K562 (cell line): Measurements from ENCODE around the gene ARHGEF25. TPM values are rescaled to one million over a fixed set of nuclear protein-coding genes. Genes with fewer than 3 reads are reported as not detected.

Experiments
- CBFA2T3 ChIP-seq: fragments of 450-650 bp; IDR thresholded peaks from 2 replicates; pipeline ENCODE4 v1.6.1; 2017
- CREM ChIP-seq: IDR thresholded peaks from 2 replicates; pipeline ENCODE4 v1.6.1; 2014; ENCODE audit warnings: antibody characterized with exemption, low read depth
- EP400 ChIP-seq: fragments of 450-650 bp; IDR thresholded peaks from 2 replicates; pipeline ENCODE4 v1.6.1; 2017; ENCODE audit warnings: antibody characterized with exemption, mild to moderate bottlenecking, moderate library complexity
- FOXP1 ChIP-seq: sonication (generic); formaldehyde crosslinking; IDR thresholded peaks from 2 replicates; pipeline ENCODE4 v1.8.0; 2022; ENCODE audit warnings: mild to moderate bottlenecking, missing genetic modification reagents
- HMGN3 ChIP-seq: IDR thresholded peaks from 2 replicates; pipeline ENCODE4 v1.6.1; 2011; ENCODE audit warnings: borderline replicate concordance, low read depth, mild to moderate bottlenecking, mixed read lengths, low read length; ENCODE audit not compliant: insufficient read length; ENCODE audit errors: extremely low read depth
- HNRNPLL ChIP-seq: fragments of 200-400 bp; formaldehyde crosslinking; IDR thresholded peaks from 2 replicates; pipeline ENCODE4 v1.6.1; 2017; ENCODE audit warnings: low read length, low read depth, mild to moderate bottlenecking; ENCODE audit not compliant: poor library complexity, severe bottlenecking
- JUN ChIP-seq, 2 experiments: sonication (generic) in 1 of 2; formaldehyde crosslinking in 1 of 2; IDR thresholded peaks; 2 replicates each; pipeline versions ENCODE4 v1.6.1 to v1.8.0; 2012 to 2022; ENCODE audit warnings: borderline replicate concordance in 2 of 2, mild to moderate bottlenecking in 2 of 2, improper control_type of control experiment in 1 of 2, low read depth in 1 of 2, low read length in 1 of 2, missing genetic modification reagents in 1 of 2
- POLR2G ChIP-seq: fragments of 200-400 bp; formaldehyde crosslinking; IDR thresholded peaks from 2 replicates; pipeline ENCODE4 v1.6.1; 2017; ENCODE audit warnings: low read depth, mild to moderate bottlenecking, antibody characterized with exemption, low read length, moderate library complexity
- STAT5A ChIP-seq: IDR thresholded peaks from 2 replicates; pipeline ENCODE4 v1.6.1; 2012; ENCODE audit warnings: low read length, inconsistent platforms, borderline replicate concordance
- TCF3 ChIP-seq: sonication (generic); formaldehyde crosslinking; IDR thresholded peaks from 2 replicates; pipeline ENCODE4 v1.4.0; 2020; ENCODE audit warnings: mild to moderate bottlenecking, missing genetic modification reagents
- TCF7 ChIP-seq: sonication (generic); IDR thresholded peaks from 2 replicates; pipeline ENCODE4 v1.6.1; 2016; ENCODE audit warnings: antibody characterized with exemption, borderline replicate concordance
- TSC22D4 ChIP-seq: fragments of 450-650 bp; IDR thresholded peaks from 2 replicates; pipeline ENCODE4 v1.6.1; 2016; ENCODE audit warnings: missing genetic modification characterization, missing biosample characterization, control low read depth
- ZNF253 ChIP-seq: fragments of 250-450 bp; sonication (Bioruptor Pico); conservative IDR thresholded peaks from 2 replicates; pipeline ENCODE4 v1.6.1; 2021; ENCODE audit warnings: mild to moderate bottlenecking
- polyA plus RNA-seq, 8 experiments: library from polyadenylated mRNA; depleted of rRNA in 4 of 8; stranded (reverse) in 5 of 8; unstranded in 3 of 8; fragments of >200 nt; fragmentation: Nextera tagmentation in 2 of 8; fragmentation: Illumina TruSeq in 1 of 8; extraction: Ambion mirVana in 2 of 8; extraction: Trizol in 1 of 8; gene quantifications; 2 replicates each; pipeline versions ENCODE4 v1.2.1 to v1.2.3, GENCODE V29; 2011 to 2014; ENCODE audit warnings: inconsistent platforms in 1 of 8, missing spikeins in 1 of 8
- total RNA-seq, 7 experiments: library from RNA; depleted of rRNA in 6 of 7; stranded (reverse); fragments of >200 nt in 6 of 7; fragmentation: Illumina TruSeq in 2 of 7; extraction: Trizol in 2 of 7; gene quantifications; 2 replicates each; pipeline versions ENCODE4 v1.2.1 to v1.2.3, GENCODE V29; 2011 to 2021; ENCODE audit warnings: low replicate concordance in 1 of 7
- TF ChIP-seq, protein P1 (sequence below), 2 experiments: IDR thresholded peaks; 2 replicates each; pipeline ENCODE4 v1.6.1; 2011; ENCODE audit warnings: borderline replicate concordance in 1 of 2, control low read depth in 1 of 2, low read depth in 1 of 2, low read length in 1 of 2, mild to moderate bottlenecking in 1 of 2, mixed read lengths in 1 of 2, moderate library complexity in 1 of 2; ENCODE audit not compliant: insufficient read depth in 1 of 2, insufficient read length in 1 of 2, poor library complexity in 1 of 2, severe bottlenecking in 1 of 2; ENCODE audit errors: extremely low read depth in 1 of 2
- TF ChIP-seq, protein P2 (sequence below): fragments of 450-650 bp; IDR thresholded peaks from 2 replicates; pipeline ENCODE4 v1.6.1; 2017; ENCODE audit warnings: antibody characterized with exemption, mild to moderate bottlenecking
- TF ChIP-seq, protein P3 (sequence below): IDR thresholded peaks from 2 replicates; pipeline ENCODE4 v1.6.1; 2014; ENCODE audit warnings: antibody characterized with exemption
- TF ChIP-seq, protein P4 (sequence below): sonication (generic); formaldehyde crosslinking; IDR thresholded peaks from 2 replicates; pipeline ENCODE4 v1.8.0; 2022; ENCODE audit warnings: mild to moderate bottlenecking, missing genetic modification reagents
- TF ChIP-seq, protein P5 (sequence below): sonication (generic); formaldehyde crosslinking; IDR thresholded peaks from 2 replicates; pipeline ENCODE4 v1.8.1; 2023; ENCODE audit warnings: mild to moderate bottlenecking, missing genetic modification reagents

The ARHGEF25 gene
- total and polyA plus RNA-seq, 9 of the 15 experiments (the other 6 are each of a cell fraction or from before 2014, with no cell fraction given), result 0.13 to 17.3 (median 11.6) TPM

DNA sequence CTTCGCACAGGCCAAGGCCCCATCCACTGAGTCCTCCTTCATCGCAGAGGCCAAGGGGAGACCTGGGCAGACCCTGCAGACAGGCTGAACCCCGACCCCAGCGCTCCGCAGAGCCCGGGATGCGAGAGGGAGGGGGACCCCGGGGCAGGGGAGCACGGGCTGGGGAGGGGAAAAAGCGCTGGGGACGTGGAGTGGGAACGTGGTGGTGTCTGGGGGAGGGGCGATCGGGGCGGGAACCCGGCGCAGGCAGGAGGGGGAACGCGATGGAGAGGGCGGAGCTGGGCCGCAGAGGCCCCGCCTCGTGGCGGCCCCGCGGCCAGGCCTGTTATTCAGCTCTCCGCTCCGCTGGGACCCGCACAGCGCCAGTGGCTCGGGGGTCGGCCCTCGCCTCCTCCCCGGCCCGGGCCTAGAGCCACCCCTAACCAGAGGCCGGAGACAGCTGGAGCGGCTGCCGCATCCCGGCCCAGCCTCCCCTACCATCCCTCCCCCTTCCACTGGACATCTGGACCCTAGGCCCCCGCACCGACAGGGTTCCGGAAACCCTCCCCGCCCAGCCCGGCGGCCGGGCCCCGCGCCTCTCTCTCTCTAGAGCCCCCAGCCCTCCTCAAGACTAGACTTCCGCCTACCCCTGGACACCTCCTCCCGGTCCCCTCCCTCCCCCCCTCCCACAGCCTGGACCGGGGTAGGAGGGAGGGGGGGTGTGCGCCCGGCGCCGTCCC lies at the start of gene ARHGEF25 (continued):
- TF ChIP-seq, protein P1, sequence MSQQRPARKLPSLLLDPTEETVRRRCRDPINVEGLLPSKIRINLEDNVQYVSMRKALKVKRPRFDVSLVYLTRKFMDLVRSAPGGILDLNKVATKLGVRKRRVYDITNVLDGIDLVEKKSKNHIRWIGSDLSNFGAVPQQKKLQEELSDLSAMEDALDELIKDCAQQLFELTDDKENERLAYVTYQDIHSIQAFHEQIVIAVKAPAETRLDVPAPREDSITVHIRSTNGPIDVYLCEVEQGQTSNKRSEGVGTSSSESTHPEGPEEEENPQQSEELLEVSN (IDR thresholded peaks at IDR 0.05; ENCODE audit: borderline replicate concordance in 1 of 2, extremely low read depth in 1 of 2, insufficient read depth in 1 of 2, insufficient read length in 1 of 2, low read depth in 1 of 2, low read length in 1 of 2, poor library complexity in 1 of 2, severe bottlenecking in 1 of 2), result peak; percentile 31 to 83
- TF ChIP-seq, protein P2, sequence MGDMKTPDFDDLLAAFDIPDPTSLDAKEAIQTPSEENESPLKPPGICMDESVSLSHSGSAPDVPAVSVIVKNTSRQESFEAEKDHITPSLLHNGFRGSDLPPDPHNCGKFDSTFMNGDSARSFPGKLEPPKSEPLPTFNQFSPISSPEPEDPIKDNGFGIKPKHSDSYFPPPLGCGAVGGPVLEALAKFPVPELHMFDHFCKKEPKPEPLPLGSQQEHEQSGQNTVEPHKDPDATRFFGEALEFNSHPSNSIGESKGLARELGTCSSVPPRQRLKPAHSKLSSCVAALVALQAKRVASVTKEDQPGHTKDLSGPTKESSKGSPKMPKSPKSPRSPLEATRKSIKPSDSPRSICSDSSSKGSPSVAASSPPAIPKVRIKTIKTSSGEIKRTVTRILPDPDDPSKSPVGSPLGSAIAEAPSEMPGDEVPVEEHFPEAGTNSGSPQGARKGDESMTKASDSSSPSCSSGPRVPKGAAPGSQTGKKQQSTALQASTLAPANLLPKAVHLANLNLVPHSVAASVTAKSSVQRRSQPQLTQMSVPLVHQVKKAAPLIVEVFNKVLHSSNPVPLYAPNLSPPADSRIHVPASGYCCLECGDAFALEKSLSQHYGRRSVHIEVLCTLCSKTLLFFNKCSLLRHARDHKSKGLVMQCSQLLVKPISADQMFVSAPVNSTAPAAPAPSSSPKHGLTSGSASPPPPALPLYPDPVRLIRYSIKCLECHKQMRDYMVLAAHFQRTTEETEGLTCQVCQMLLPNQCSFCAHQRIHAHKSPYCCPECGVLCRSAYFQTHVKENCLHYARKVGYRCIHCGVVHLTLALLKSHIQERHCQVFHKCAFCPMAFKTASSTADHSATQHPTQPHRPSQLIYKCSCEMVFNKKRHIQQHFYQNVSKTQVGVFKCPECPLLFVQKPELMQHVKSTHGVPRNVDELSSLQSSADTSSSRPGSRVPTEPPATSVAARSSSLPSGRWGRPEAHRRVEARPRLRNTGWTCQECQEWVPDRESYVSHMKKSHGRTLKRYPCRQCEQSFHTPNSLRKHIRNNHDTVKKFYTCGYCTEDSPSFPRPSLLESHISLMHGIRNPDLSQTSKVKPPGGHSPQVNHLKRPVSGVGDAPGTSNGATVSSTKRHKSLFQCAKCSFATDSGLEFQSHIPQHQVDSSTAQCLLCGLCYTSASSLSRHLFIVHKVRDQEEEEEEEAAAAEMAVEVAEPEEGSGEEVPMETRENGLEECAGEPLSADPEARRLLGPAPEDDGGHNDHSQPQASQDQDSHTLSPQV, result 0 out of 2 replicates have a peak, but pooled peaks have one; percentile 59
- TF ChIP-seq, protein P3, sequence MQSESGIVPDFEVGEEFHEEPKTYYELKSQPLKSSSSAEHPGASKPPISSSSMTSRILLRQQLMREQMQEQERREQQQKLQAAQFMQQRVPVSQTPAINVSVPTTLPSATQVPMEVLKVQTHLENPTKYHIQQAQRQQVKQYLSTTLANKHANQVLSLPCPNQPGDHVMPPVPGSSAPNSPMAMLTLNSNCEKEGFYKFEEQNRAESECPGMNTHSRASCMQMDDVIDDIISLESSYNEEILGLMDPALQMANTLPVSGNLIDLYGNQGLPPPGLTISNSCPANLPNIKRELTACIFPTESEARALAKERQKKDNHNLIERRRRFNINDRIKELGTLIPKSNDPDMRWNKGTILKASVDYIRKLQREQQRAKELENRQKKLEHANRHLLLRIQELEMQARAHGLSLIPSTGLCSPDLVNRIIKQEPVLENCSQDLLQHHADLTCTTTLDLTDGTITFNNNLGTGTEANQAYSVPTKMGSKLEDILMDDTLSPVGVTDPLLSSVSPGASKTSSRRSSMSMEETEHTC, result no peak
- TF ChIP-seq, protein P4, sequence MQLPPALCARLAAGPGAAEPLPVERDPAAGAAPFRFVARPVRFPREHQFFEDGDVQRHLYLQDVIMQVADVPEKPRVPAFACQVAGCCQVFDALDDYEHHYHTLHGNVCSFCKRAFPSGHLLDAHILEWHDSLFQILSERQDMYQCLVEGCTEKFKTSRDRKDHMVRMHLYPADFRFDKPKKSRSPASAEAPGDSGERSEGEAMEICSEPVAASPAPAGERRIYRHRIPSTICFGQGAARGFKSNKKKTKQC, result 0 out of 2 replicates have a peak, but pooled peaks have one; percentile 57
- TF ChIP-seq TCF7 (no peak), EP400 (peak; percentile 77; the same call in 1 of the 2 replicates), STAT5A (no peak), TCF3 (CRISPR knock-in tag) (no peak), ZNF253 (CRISPR knock-in tag) (no peak), POLR2G (peak; percentile 90), HNRNPLL (no peak), TSC22D4 (tag) (no peak), CREM (0 out of 2 replicates have a peak, but pooled peaks have one; percentile 25), HMGN3 (peak; percentile 62), FOXP1 (CRISPR knock-in tag) (0 out of 2 replicates have a peak, but pooled peaks have one; percentile 57), JUN (IDR thresholded peaks at IDR 0.05; ENCODE audit: borderline replicate concordance, low read depth, low read length) (no peak), JUN (CRISPR knock-in tag; IDR thresholded peaks at IDR 0.05; ENCODE audit: borderline replicate concordance) (no peak), CBFA2T3 (peak; percentile 15; the same call in 1 of the 2 replicates)
- TF ChIP-seq, protein P5, sequence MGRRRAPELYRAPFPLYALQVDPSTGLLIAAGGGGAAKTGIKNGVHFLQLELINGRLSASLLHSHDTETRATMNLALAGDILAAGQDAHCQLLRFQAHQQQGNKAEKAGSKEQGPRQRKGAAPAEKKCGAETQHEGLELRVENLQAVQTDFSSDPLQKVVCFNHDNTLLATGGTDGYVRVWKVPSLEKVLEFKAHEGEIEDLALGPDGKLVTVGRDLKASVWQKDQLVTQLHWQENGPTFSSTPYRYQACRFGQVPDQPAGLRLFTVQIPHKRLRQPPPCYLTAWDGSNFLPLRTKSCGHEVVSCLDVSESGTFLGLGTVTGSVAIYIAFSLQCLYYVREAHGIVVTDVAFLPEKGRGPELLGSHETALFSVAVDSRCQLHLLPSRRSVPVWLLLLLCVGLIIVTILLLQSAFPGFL, result no peak
